Measurements from ENCODE around the gene RAPH1. TPM values are rescaled to one million over a fixed set of nuclear protein-coding genes. Genes with fewer than 3 reads are reported as not detected.

The RAPH1 gene
- total and polyA plus RNA-seq, 9 of the 15 experiments (the other 6 are each of a cell fraction or from before 2014, with no cell fraction given), result 0.07 to 0.71 (median 0.27) TPM

GRCh38 chr2:203453858-203454451 lies 81.1 kb downstream of the RAPH1 start:
- Histone ChIP-seq H3K4me2 (ENCODE audit: insufficient read depth, low read length) (no peak overlapping the region), H3K9me3 (replicated peaks; ENCODE audit: control insufficient read depth, insufficient read depth, low read depth, low read length) (no peaks in the 10 kb centered on the region), H2AFZ (ENCODE audit: low read depth, low read length) (no peak overlapping the region; the same call in 1 of the 2 replicates), H3K79me2 (ENCODE audit: control insufficient read depth, insufficient read depth, low read length) (no peaks in the 10 kb centered on the region), H3K27me3 (ENCODE audit: control insufficient read depth in 2 of 2, insufficient read depth in 2 of 2, low read length in 2 of 2) (no peaks in the 10 kb centered on the region), H4K20me1 (replicated peaks; ENCODE audit: control insufficient read depth, insufficient read depth, low read length) (no peaks in the 10 kb centered on the region), H3K9ac (ENCODE audit: insufficient read depth in 1 of 2, low read depth in 2 of 2, low read length in 2 of 2) (no peak overlapping the region), H3K36me3 (ENCODE audit: control insufficient read depth, insufficient read depth, low read length) (no peaks in the 10 kb centered on the region), H3K4me3 (no peak overlapping the region), H3K27ac (ENCODE audit: extremely low read depth, low read depth, low read length) (no peak overlapping the region), H3K4me1 (replicated peaks in 1 of 2; ENCODE audit: control insufficient read depth in 2 of 2, insufficient read depth in 2 of 2, low read length in 2 of 2) (no peaks in the 10 kb centered on the region), H3K9me1 (ENCODE audit: control insufficient read depth, insufficient read depth, low read length) (no peaks in the 10 kb centered on the region)
- 0% methylated on average over 1 of the region's 1 CpG for WGBS (ENCODE audit: insufficient coverage, low coverage, missing lambda C conversion rate)
- ATAC-seq, result peak; percentile 79
- intact Hi-C loops (cut with micrococcal nuclease) (loop anchor here (2.0 to 5.0 kb wide), 4 partner anchors 229 to 882 kb away; no protein-coding TSS in a partner anchor), in situ Hi-C loops (cut with MboI) (loop anchor here (25.0 kb wide), 1 partner anchor 867 kb away; no protein-coding TSS in a partner anchor)
- ChIA-PET POLR2A (no interaction called here), CTCF (ENCODE audit: low intra/inter-chr PET ratio) (interaction anchor here (0.6 to 1.5 kb wide), 4 partner anchors 211 to 880 kb away, joined by 3 to 6 read pairs (median 4); no protein-coding TSS in a partner anchor)
- BruUV-seq (replicated peaks), result no TSS peak
- peak; percentile 28 to 58 (median 37) for DNase-seq (ENCODE audit: extremely low read depth in 1 of 4, low spot score in 3 of 4)
- peak; percentile 83 for FAIRE-seq
- TF ChIP-seq CTCF (IDR thresholded peaks at IDR 0.05 in 2 of 3, conservative IDR thresholded peaks at IDR 0.05 in 1 of 3; ENCODE audit: insufficient read depth in 2 of 3, low read depth in 1 of 3, low read length in 3 of 3), result peak; percentile 43 to 73 (median 53); a peak in 4 of 6 replicates
- TF ChIP-seq HEY1 (CRISPR knock-in tag; IDR thresholded peaks at IDR 0.05; ENCODE audit: borderline replicate concordance), result no peak
- no peak for TF ChIP-seq ZFP1 (CRISPR knock-in tag; IDR thresholded peaks at IDR 0.05)
- peak; percentile 45; the same call in 1 of the 2 replicates for TF ChIP-seq REST (IDR thresholded peaks at IDR 0.05; ENCODE audit: borderline replicate concordance)
- no peak for TF ChIP-seq REST (CRISPR knock-in tag; IDR thresholded peaks at IDR 0.05; ENCODE audit: low read depth)
- TF ChIP-seq E2F8 (IDR thresholded peaks at IDR 0.05; ENCODE audit: low read depth, partially characterized antibody), result no peak
- TF ChIP-seq RAD21 (CRISPR knock-in tag; conservative IDR thresholded peaks at IDR 0.05 in 1 of 2, IDR thresholded peaks at IDR 0.05 in 1 of 2), result peak; percentile 66 to 79
- no peak for TF ChIP-seq SAFB (IDR thresholded peaks at IDR 0.05; ENCODE audit: borderline replicate concordance, low read depth, low read length)

All from K562 (cell line).